Lung (tissue), 16 donors: ENCODE data around the gene CBLN1. TPM values are rescaled to one million over a fixed set of nuclear protein-coding genes. Genes with fewer than 3 reads are reported as not detected.

Source experiments
- ATAC-seq: fragments of 200-7000 bp; cut with Tn5 transposase; one replicate; pipeline ENCODE4 v1.9.1; 2020; ENCODE audit warnings: moderate number of reproducible peaks; ENCODE audit not compliant: insufficient read depth, low FRiP score
- DNase-seq, 3 donors: peaks; one replicate each; pipeline ENCODE4 v3.0.0-alpha.2; 2013 to 2017
- H3K27ac ChIP-seq, 2 donors: one replicate each; pipeline ENCODE4 v1.5.1; 2013; ENCODE audit warnings: mild to moderate bottlenecking in 2 of 2, moderate library complexity in 2 of 2, control low read depth in 1 of 2, inconsistent platforms in 1 of 2, low read depth in 1 of 2, low read length in 1 of 2
- H3K27me3 ChIP-seq, 3 donors: one replicate each; pipeline ENCODE4 v1.5.1; 2013; ENCODE audit warnings: low read length in 2 of 3; ENCODE audit not compliant: control insufficient read depth in 3 of 3, insufficient read depth in 3 of 3
- H3K36me3 ChIP-seq, 4 donors: one replicate each; pipeline ENCODE4 v1.5.1; 2013; ENCODE audit warnings: low read length in 4 of 4, mild to moderate bottlenecking in 1 of 4, moderate library complexity in 1 of 4; ENCODE audit not compliant: control insufficient read depth in 4 of 4, insufficient read depth in 4 of 4
- H3K4me1 ChIP-seq, 5 donors: one replicate each; pipeline ENCODE4 v1.5.1; 2013; ENCODE audit warnings: low read length in 5 of 5, mild to moderate bottlenecking in 2 of 5, moderate library complexity in 1 of 5; ENCODE audit not compliant: control insufficient read depth in 5 of 5, insufficient read depth in 5 of 5
- H3K4me3 ChIP-seq: one replicate; pipeline ENCODE4 v1.5.1; 2013; ENCODE audit warnings: mild to moderate bottlenecking, control low read depth, moderate library complexity
- H3K9ac ChIP-seq, 2 donors: one replicate each; pipeline ENCODE4 v1.5.1; 2013; ENCODE audit warnings: low read length in 2 of 2, control low read depth in 1 of 2; ENCODE audit not compliant: insufficient read depth in 1 of 2
- H3K9me3 ChIP-seq, 4 donors: one replicate each; pipeline ENCODE4 v1.5.1; 2013; ENCODE audit warnings: low read length in 3 of 4, mild to moderate bottlenecking in 1 of 4, moderate library complexity in 1 of 4; ENCODE audit not compliant: control insufficient read depth in 4 of 4, insufficient read depth in 3 of 4
- WGBS, 2 donors: extraction: QIAGEN DNeasy Blood & Tissue Kit; methylation state at CpG; one replicate each; pipeline ENCODE4 v1.1.7; 2013; 5-methylcytosine and 5-hydroxymethylcytosine counted together
- long read RNA-seq, 5 donors: transcript quantifications; one replicate each; lab custom pipeline, GENCODE V29; 2026
- polyA plus RNA-seq, 2 donors: library from polyadenylated mRNA; stranded (reverse); fragments of 200-250 nt; gene quantifications; one replicate each; pipeline ENCODE4 v1.2.1, GENCODE V29; 2013
- total RNA-seq, 2 donors: library from RNA; depleted of rRNA in 1 of 2; stranded (reverse); fragments of >200 nt in 1 of 2; gene quantifications; one replicate each; pipeline ENCODE4 v1.2.1, GENCODE V29; 2014 to 2021
- TF ChIP-seq, protein P1 (sequence below): IDR thresholded peaks from 2 replicates; pipeline ENCODE4 v1.5.1; 2012; ENCODE audit warnings: mild to moderate bottlenecking; ENCODE audit errors: control extremely low read depth, extremely low read depth
- donor health status: control.
- donor health status: control.
- donor health status: Bipolar disorder and iron deficiency.
- donor health status: healthy.
- donor health status: DM: yes; HTN: yes; CAD: no.

The CBLN1 gene
- total RNA-seq (under 1 TPM in 1 of 2 donors, not detected in 1; 0.40 TPM), polyA plus RNA-seq (under 1 TPM in 1 of 2 donors, not detected in 1; 0.43 TPM)
- long read RNA-seq, donor 1: 0 reads
- long read RNA-seq, donor 2: 0 reads
- long read RNA-seq, donor 3: 0 reads
- long read RNA-seq, donor 4: 0 reads
- long read RNA-seq, donor 5: 0 reads

DNA sequence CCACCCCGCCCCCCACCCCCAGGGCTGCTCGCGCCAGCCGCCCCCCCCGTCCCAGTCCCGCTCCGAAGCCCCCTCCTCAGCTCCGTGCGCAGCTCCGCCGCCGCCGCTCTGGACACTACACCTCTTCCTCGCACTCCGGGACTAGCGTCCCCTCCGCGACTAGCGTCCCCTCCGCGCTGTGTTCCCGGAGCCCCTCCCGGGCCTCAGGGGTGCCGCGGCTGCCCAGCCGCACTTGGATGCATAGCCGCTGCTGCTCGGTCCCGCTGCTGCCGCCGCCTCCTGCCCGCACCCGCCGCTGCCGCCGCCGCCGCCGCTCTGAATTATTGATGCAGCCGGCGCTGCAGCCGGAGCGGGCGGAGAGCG is at the start of gene CBLN1:
Gene CBLN1, minus strand, starts transcription at position 359 of the 363 bp plus-strand sequence. CDS start 373 bp downstream, outside the sequence.
- whole genome bisulfite sequencing, 2 donors: 2% methylated on average over 33 to 45 of the region's 45 CpGs
- TF ChIP-seq, protein P1, sequence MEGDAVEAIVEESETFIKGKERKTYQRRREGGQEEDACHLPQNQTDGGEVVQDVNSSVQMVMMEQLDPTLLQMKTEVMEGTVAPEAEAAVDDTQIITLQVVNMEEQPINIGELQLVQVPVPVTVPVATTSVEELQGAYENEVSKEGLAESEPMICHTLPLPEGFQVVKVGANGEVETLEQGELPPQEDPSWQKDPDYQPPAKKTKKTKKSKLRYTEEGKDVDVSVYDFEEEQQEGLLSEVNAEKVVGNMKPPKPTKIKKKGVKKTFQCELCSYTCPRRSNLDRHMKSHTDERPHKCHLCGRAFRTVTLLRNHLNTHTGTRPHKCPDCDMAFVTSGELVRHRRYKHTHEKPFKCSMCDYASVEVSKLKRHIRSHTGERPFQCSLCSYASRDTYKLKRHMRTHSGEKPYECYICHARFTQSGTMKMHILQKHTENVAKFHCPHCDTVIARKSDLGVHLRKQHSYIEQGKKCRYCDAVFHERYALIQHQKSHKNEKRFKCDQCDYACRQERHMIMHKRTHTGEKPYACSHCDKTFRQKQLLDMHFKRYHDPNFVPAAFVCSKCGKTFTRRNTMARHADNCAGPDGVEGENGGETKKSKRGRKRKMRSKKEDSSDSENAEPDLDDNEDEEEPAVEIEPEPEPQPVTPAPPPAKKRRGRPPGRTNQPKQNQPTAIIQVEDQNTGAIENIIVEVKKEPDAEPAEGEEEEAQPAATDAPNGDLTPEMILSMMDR: no peak
- peak within 1 kb of the TSS; percentile 36 for H3K4me3 ChIP-seq
- H3K36me3 ChIP-seq: no peaks in the 10 kb centered on the region
- peaks cover 0 to 22% (median 6%) of the 10 kb centered on the region in 5 donors for H3K4me1 ChIP-seq
- peaks cover 0 to 9% (median 0%) of the 10 kb centered on the region in 4 donors for H3K9me3 ChIP-seq
- H3K27me3 ChIP-seq: peaks cover 24 to 81% (median 77%) of the 10 kb centered on the region in 3 donors
- ATAC-seq (peak; percentile 4), DNase-seq (no peak)
- no peak within 1 kb of the TSS for H3K9ac ChIP-seq
- H3K27ac ChIP-seq: no peak within 1 kb of the TSS

DNA sequence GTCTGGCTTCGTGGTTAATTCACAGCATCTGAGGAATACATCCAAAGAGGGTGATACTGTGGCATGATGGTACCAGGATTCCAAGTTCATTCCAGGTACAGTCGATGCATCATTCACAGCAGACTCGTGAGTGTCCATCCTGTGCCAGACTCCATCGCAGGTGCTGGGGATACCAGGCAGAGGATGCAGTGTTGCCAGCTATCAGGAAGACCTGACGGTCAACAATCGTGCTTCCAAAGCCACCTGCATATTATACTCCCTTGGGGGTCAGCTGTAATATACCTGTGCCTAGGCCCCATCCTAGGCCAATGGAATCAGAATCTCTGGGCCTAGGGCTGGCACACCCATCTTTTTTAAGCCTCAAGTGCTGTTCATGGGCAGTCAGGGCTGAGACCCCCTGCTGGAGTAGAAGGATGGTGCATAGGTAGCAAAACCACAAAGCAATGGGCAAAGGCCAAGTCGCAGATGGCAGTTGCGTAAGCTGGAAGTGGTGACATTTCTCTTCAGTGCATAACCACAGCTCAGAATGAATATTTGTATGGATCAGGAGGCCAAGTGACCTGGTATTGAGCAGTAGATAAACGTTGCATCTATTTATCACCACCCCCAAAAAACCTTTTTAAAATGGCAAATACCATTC is 49.0 kb upstream of the CBLN1 start:
- H3K36me3 ChIP-seq: no peaks in the 10 kb centered on the region
- DNase-seq (no peak), ATAC-seq (no peak)
- H3K9ac ChIP-seq: no peak overlapping the region
- no peak overlapping the region for H3K27ac ChIP-seq
- no peaks in the 10 kb centered on the region for H3K9me3 ChIP-seq
- H3K4me1 ChIP-seq: peaks cover 0 to 1% (median 0%) of the 10 kb centered on the region in 5 donors
- no peak overlapping the region for H3K4me3 ChIP-seq
- H3K27me3 ChIP-seq: no peaks in the 10 kb centered on the region
- TF ChIP-seq, protein P1: no peak
- WGBS, 2 donors: 65 to 70% methylated on average over 9 of the region's 9 CpGs

GRCh38 chr16:49328325-49328724 is 46.7 kb upstream of the CBLN1 start:
- TF ChIP-seq, protein P1: no peak
- WGBS, 2 donors: 80 to 84% methylated on average over 4 of the region's 4 CpGs
- H3K9ac ChIP-seq: no peak overlapping the region
- H3K4me1 ChIP-seq: peaks cover 0 to 1% (median 0%) of the 10 kb centered on the region in 5 donors
- peaks cover 0 to 4% (median 0%) of the 10 kb centered on the region in 3 donors for H3K27me3 ChIP-seq
- no peak for ATAC-seq
- no peaks in the 10 kb centered on the region for H3K36me3 ChIP-seq
- DNase-seq: no peak
- no peaks in the 10 kb centered on the region for H3K9me3 ChIP-seq
- H3K4me3 ChIP-seq: no peak overlapping the region
- H3K27ac ChIP-seq: no peak overlapping the region
